Esophagus (tissue), 2 donors: ENCODE data around the gene FAM120A. TPM values are rescaled to one million over a fixed set of nuclear protein-coding genes. Genes with fewer than 3 reads are reported as not detected.

Experiments
- H3K27ac ChIP-seq, 2 donors: one replicate each; pipeline ENCODE4 v1.5.1; 2013; ENCODE audit warnings: low read depth in 2 of 2, mild to moderate bottlenecking in 2 of 2, inconsistent platforms in 1 of 2, low read length in 1 of 2, moderate library complexity in 1 of 2
- H3K27me3 ChIP-seq, 2 donors: one replicate each; pipeline ENCODE4 v1.6.1; 2013; ENCODE audit warnings: low read length in 2 of 2, control low read depth in 1 of 2, mild to moderate bottlenecking in 1 of 2; ENCODE audit not compliant: insufficient read depth in 2 of 2, control insufficient read depth in 1 of 2
- H3K36me3 ChIP-seq, 2 donors: one replicate each; pipeline ENCODE4 v1.6.1; 2013; ENCODE audit warnings: low read length in 1 of 2; ENCODE audit not compliant: control insufficient read depth in 2 of 2, insufficient read depth in 2 of 2
- H3K4me1 ChIP-seq, 2 donors: one replicate each; pipeline ENCODE4 v1.6.1; 2013; ENCODE audit warnings: low read length in 1 of 2; ENCODE audit not compliant: control insufficient read depth in 2 of 2, insufficient read depth in 2 of 2
- H3K4me3 ChIP-seq, 2 donors: one replicate each; pipeline ENCODE4 v1.5.1; 2013; ENCODE audit warnings: low read length in 2 of 2, mild to moderate bottlenecking in 2 of 2, low read depth in 1 of 2, moderate library complexity in 1 of 2
- H3K9me3 ChIP-seq, 2 donors: one replicate each; pipeline ENCODE4 v1.6.1; 2013; ENCODE audit warnings: mild to moderate bottlenecking in 2 of 2, low read depth in 1 of 2, low read length in 1 of 2, moderate library complexity in 1 of 2; ENCODE audit not compliant: control insufficient read depth in 2 of 2, insufficient read depth in 1 of 2
- WGBS, 2 donors: extraction: QIAGEN DNeasy Blood & Tissue Kit; methylation state at CpG; one replicate each; pipeline ENCODE4 v1.1.7; 2013; 5-methylcytosine and 5-hydroxymethylcytosine counted together
- polyA plus RNA-seq, 2 donors: library from polyadenylated mRNA; stranded (reverse); fragments of 200-250 nt; gene quantifications; one replicate each; pipeline ENCODE4 v1.2.3, GENCODE V29; 2013
- donor health status: healthy with polysubstance abuse.
- donor health status: Bipolar disorder and iron deficiency.

The FAM120A gene
- polyA plus RNA-seq, 2 donors = 31.3 to 32.1 TPM

DNA sequence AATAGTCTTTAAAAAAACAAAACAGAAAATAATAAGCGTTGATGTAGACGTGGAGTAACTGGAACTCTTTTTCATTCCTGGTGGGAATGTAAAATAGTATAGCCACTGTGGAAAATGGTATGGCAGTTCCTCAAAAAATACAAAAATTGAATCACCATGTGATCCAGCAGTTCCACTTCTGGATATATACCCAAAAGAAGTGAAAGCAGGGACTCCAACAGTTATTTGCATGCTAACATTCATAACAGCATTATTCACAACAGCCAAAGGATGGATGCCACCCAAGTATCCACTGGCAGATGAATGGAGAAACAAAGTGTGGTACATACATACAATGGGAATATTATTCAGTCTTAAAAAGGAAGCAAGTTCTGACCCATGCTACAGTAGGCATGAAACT is 120.7 kb downstream of the FAM120A start:
- Histone ChIP-seq H3K4me1 (peaks cover 2 to 14% of the 10 kb centered on the region in 2 donors), H3K9me3 (no peaks in the 10 kb centered on the region), H3K36me3 (no peaks in the 10 kb centered on the region), H3K4me3 (no peak overlapping the region), H3K27me3 (no peaks in the 10 kb centered on the region), H3K27ac (no peak overlapping the region)
- WGBS, 2 donors = 92 to 93% methylated on average over 2 of the region's 2 CpGs

DNA sequence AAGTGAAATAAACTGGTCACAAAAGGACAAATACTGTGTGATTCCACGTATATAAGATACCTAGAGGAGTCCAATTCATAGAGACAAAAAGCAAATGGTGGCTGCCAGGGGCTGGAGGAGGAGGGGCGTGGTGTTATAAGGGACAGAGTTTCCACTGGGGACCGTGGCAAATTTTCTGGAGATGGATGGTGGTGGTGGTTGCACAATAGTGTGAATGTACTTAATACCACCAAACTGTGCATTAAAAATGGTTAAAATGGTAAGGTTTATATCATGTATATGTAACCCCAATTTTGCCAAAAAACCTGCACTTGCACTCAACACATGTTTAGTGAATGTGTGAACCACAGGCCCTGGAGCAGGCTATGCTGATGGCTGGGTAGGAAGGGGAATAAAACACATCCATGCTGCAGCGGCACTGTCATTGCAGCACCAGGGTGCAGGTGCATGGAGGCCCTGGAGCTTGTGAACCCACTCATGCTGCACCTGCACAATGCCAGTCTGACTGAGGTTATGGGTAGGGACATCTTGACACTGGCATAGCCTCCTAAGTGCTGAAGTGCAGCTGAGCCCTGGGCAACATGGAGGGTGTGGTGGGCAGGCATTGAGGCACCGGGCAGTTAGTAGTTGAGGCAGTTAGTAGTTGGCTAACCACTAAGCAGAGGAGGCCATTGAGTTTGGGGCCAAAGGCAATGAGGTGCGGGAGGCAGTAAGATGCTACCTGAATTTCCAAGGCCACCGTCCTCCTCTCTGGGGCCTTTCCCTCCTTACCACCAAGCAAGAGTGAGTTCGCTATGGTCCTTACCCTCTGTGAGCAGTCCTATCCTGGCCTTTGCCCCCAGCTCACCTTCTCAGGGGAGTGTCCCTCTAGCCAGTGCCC is 121.4 kb downstream of the FAM120A start:
- H3K4me1 ChIP-seq = peaks cover 0 to 12% of the 10 kb centered on the region in 2 donors
- H3K36me3 ChIP-seq = no peaks in the 10 kb centered on the region
- no peak overlapping the region for H3K4me3 ChIP-seq
- WGBS, 2 donors = 95 to 96% methylated on average over 8 of the region's 8 CpGs
- no peaks in the 10 kb centered on the region for H3K9me3 ChIP-seq
- H3K27me3 ChIP-seq = no peaks in the 10 kb centered on the region
- no peak overlapping the region for H3K27ac ChIP-seq

DNA sequence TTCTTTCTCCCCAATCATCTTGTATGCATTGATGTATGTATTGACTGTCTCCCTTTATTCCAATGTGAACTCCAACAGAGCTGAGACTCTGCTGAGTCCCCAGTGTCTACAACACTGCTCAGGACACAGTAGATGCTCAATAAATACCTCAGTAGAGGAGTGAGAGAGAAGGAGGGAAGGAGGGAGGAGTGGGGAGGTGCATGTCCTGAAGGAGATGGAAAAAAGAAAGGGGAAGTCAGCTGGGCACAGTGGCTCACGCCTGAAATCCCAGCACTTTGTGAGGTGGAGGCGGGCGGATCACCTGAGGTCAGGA is 122.0 kb downstream of the FAM120A start:
- no peak overlapping the region for H3K27ac ChIP-seq
- peaks cover 4 to 18% of the 10 kb centered on the region in 2 donors for H3K4me1 ChIP-seq
- H3K4me3 ChIP-seq = no peak overlapping the region
- no peaks in the 10 kb centered on the region for H3K36me3 ChIP-seq
- no peaks in the 10 kb centered on the region for H3K27me3 ChIP-seq
- H3K9me3 ChIP-seq = no peaks in the 10 kb centered on the region
- WGBS, 2 donors = 91 to 97% methylated on average over 3 of the region's 3 CpGs

DNA sequence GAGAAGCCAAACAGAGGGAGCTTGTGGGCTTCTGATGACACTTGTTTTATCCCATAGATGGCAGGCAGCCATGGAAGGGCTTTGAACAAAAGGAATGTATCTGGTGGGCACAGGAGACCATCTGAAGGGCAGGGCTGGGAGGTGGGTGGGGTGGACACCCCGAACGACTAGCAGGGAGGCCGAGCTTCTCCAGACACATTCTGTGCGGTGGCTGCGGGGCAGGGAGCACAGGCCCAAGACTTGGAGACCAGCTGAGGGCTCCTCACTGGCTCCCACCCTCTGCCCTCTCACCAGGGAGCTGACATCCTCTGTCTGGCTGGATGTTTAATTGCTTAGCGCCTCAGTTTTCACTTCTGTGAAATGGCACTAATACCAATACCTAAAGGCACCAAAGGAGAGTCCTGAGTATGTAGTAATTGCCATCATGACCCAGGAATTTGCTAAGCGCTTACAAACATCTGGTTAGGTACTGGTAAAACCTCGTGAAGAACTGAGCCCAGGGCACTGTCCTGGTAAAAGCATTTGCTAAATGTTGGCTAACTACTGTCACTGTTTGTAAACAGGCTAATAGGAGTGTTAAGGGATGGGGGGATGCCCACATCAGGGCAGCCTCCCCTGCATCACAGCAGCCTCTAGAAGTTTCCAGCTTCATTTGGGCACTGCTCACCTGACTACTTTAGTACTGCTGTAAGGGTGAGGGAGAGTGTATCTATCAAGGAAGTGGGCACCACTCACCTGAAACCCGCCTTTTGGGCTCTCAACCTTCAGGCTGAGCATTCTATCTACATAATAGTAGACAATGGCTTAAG is 122.8 kb downstream of the FAM120A start:
- H3K36me3 ChIP-seq = no peaks in the 10 kb centered on the region
- no peaks in the 10 kb centered on the region for H3K9me3 ChIP-seq
- no peak overlapping the region for H3K27ac ChIP-seq
- 89 to 93% methylated on average over 9 of the region's 9 CpGs for WGBS, 2 donors
- H3K4me3 ChIP-seq = no peak overlapping the region
- H3K4me1 ChIP-seq = peaks cover 4 to 20% of the 10 kb centered on the region in 2 donors
- H3K27me3 ChIP-seq = no peaks in the 10 kb centered on the region

DNA sequence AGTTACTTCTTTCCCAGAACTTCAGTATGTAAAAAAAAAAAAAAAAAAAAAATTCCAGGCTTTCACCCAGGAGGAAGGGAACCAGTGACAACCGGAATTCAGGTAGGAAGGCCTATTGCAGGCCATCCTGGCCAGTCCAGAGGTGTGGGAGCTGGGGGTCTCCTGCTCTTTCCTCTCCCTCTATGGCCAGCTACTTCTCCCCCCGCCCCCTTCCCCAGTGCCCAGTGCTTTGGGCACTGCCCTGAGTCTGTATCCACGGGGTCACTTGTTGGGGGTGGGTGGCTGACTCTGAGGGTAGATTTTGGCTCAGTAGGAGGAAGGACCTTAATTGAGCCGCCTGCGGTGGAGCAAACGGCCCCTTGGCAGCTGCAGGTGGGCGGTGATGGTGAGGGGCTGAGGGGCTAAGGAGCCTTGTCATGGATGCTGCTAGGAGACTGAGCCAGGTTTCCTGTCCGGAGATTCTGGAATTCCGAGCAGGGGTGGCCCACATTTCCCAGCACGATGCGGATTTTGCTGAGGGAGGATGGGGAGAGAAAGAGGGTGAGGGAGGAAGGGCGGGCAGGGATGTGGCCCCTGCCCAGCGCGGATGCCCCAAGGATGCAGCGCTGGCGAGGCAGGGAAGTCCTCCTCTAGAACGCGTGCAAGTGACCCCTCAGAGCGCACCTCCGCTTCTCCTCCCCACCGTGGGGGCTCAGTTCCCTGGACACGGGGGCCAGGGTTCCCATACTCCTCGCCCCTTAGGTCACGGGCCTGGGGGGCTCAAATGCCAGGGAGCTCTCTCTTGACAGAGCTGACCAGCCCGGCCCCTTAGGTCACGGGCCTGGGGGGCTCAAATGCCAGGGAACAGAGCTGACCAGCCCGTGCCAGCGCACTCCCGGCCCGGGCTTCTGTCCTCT is 123.7 kb downstream of the FAM120A start:
- Histone ChIP-seq H3K36me3 (no peaks in the 10 kb centered on the region), H3K27ac (peak overlapping the region; percentile 88 to 92), H3K4me1 (peaks cover 8 to 24% of the 10 kb centered on the region in 2 donors), H3K9me3 (no peaks in the 10 kb centered on the region), H3K27me3 (no peaks in the 10 kb centered on the region), H3K4me3 (peak overlapping the region; percentile 83 to 87)
- 24 to 29% methylated on average over 21 to 30 of the region's 30 CpGs for WGBS, 2 donors

DNA sequence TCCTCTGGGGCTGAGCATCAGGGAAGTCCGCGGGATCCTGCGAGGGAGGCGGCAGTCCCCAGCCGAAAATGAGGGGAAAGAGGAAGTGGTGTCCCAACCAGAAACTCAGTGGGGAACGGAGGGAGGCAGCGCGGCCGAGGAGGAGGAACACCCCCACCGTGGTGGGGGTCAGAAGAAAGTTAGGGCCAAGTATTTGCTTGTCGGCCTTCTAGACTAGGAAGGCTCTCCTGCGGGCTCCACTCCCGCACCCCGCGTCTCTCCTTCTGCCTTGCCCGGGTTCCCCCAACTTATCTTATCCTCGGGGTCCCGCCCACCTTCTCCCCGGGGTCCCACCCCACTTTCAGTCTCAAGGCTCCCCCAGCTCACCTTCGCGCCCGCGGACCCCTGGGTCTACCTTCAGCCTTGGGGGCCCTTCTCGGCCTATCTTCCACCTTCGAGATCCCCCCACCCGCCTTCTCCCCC is 124.3 kb downstream of the FAM120A start:
- WGBS, 2 donors = 0 to 1% methylated on average over 26 of the region's 26 CpGs
- Histone ChIP-seq H3K4me3 (peak overlapping the region; percentile 83 to 87), H3K4me1 (peaks cover 10 to 29% of the 10 kb centered on the region in 2 donors), H3K9me3 (no peaks in the 10 kb centered on the region), H3K27me3 (no peaks in the 10 kb centered on the region), H3K27ac (peak overlapping the region; percentile 88 to 92), H3K36me3 (no peaks in the 10 kb centered on the region)

DNA sequence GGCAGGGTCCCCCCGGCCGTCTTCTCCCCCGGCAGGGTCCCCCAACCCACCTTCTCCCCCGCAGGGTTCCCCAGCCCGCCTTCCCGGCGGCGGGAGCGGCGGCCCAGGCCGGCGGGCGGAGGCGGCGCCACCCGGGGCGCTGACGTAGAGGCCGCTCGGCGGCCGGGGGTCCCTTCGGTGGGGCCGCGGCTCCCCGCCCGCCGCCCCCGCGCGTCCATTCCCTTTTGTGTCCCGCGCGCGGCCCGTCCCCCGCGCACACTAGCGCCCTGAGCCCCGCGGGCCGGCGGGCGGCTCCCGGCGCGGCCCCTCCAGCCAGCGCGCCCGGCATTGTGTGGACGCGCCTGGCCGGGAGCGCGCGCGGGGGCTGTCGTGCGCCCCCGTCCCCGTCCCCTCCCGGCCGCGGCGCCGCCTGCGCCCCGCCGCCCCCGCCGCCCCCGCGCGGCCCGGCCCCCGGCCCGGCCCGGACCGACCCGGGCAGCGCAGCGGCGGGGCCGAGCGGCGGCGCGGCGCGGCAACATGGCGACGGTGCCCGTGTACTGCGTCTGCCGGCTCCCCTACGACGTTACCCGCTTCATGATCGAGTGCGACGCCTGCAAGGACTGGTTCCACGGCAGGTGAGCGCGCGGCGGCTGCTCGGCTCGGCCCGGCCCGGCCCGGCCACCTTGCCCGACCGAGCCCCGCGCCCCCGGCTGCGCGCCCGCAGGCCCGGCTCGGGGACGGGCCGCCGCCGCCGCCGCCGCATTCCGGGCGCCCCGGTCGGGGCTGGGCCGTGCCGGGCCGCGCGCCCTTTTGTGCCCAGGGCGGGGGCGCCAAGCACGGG is 125.0 kb downstream of the FAM120A start, which contains the start of gene PHF2:
Gene PHF2, plus strand, starts transcription at position 327 of the 820 bp plus-strand sequence. Its CDS starts 190 bp downstream, at position 517.
- Histone ChIP-seq H3K27ac (peak within 1 kb of the TSS; percentile 92), H3K4me1 (peaks cover 13 to 32% of the 10 kb centered on the region in 2 donors), H3K9me3 (no peaks in the 10 kb centered on the region), H3K4me3 (peak within 1 kb of the TSS; percentile 83 to 87), H3K36me3 (no peaks in the 10 kb centered on the region), H3K27me3 (no peaks in the 10 kb centered on the region)
- 0 to 1% methylated on average over 62 to 140 of the region's 140 CpGs for WGBS, 2 donors

DNA sequence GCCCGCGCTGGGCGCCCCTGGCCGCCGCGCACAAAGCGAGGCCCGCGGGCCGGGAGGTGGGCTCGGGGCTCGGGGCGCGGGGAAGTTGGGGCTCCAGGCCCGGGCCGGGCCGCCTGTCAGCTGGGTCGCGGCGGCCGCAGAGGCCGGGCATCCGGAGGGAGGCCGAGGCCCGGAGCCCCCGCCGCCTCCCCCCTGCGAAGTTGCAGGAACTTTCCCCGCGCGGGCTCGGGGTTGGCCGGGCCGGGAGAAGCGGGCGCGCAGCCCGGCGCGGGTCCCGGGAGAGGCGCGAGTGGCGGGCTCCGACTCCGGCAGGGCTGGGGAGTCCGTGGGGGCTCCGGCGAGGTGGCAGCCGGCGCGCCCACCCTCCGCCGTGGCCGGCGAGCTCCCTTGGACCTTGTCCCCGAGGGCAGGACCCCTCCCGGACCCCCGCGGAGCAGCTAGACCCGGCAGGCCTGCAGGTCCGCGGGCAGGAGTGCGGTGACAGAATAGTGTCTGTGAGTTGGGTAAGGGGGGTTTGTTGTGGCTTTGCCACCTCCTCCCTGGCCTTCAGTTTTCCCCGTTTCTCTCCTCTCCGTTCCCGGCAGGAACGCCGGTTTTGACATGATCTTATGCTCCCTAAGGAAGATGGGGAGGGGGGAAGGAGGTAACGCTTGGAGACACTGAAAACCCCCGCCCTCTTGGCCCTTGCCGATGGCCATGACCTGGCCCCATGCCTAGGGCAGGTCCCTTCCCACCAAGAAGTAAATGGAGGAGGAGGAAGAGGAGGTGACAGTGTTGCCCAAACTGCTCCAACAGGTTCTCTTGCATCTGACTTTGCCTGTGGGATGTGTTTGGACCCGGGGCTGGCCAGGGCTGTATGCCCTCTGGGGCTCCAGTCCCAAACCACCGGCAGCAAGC is 125.8 kb downstream of the FAM120A start:
- 1 to 2% methylated on average over 51 to 74 of the region's 74 CpGs for WGBS, 2 donors

More for the DNA sequence above, 125.8 kb downstream of the FAM120A start:
- Histone ChIP-seq H3K27me3 (no peaks in the 10 kb centered on the region), H3K4me1 (peaks cover 16 to 32% of the 10 kb centered on the region in 2 donors), H3K4me3 (peak overlapping the region; percentile 83 to 87), H3K9me3 (no peaks in the 10 kb centered on the region), H3K36me3 (no peaks in the 10 kb centered on the region), H3K27ac (peak overlapping the region; percentile 92)
